Stimulated activated memory B cell treated with anti-CD40 and anti-IgM and Interleukin-4, amounts not matched to agents 10 μg/mL and 1 μg/mL and 100 μg/mL, for 72 hours (primary cell): ENCODE results near the gene RARRES2.
"Not testable (repeated sequence)": the region's sequence is repeated elsewhere in the genome, so short reads cannot be mapped to it uniquely, and the experiment has no call there.

Experiments used
- ATAC-seq: fragments of 150-1000 bp; cut with Tn5 transposase; 2 replicates; pipeline ENCODE4 v1.10.0; 2021
- H3K27ac Mint-ChIP-seq: one replicate; pipeline ENCODE4 v1.8.0; 2022; ENCODE audit warnings: mild to moderate bottlenecking, mixed read lengths
- H3K27me3 Mint-ChIP-seq: one replicate; pipeline ENCODE4 v1.8.0; 2022; ENCODE audit warnings: mixed read lengths
- H3K36me3 Mint-ChIP-seq: one replicate; pipeline ENCODE4 v1.8.0; 2022; ENCODE audit warnings: mixed read lengths
- H3K4me1 Mint-ChIP-seq: one replicate; pipeline ENCODE4 v1.8.0; 2022; ENCODE audit warnings: mixed read lengths
- H3K4me3 Mint-ChIP-seq: one replicate; pipeline ENCODE4 v1.8.0; 2022; ENCODE audit warnings: mild to moderate bottlenecking, moderate library complexity, mixed read lengths
- H3K9me3 Mint-ChIP-seq: one replicate; pipeline ENCODE4 v1.8.0; 2022; ENCODE audit warnings: mixed read lengths

RARRES2 gene

DNA sequence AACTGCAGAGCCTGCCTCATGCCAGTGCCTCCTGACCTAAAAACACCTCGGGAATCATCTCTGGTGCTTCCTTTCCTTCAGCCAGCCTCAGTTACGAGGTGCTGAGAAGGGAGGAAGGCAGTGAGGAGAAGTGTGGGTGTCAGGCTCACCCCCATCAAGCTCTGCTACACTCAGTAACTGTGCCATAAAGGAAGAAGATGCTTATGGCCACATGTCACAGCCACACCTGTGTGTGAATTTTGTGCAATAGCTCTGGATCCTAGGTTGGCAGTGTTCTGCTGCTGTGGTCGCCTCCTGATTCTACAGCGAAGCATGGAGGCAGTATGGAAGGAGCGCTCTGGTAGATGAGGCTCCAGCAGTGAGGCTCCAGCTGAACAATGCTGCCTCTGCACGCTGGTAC is 52.6 kb downstream of the RARRES2 start:
- not testable (repeated sequence) for H3K9me3 Mint-ChIP-seq, H3K4me1 Mint-ChIP-seq, H3K36me3 Mint-ChIP-seq, H3K27ac Mint-ChIP-seq, H3K27me3 Mint-ChIP-seq, H3K4me3 Mint-ChIP-seq, ATAC-seq
